ENCODE results near the gene ECM2.

Gene ECM2

DNA sequence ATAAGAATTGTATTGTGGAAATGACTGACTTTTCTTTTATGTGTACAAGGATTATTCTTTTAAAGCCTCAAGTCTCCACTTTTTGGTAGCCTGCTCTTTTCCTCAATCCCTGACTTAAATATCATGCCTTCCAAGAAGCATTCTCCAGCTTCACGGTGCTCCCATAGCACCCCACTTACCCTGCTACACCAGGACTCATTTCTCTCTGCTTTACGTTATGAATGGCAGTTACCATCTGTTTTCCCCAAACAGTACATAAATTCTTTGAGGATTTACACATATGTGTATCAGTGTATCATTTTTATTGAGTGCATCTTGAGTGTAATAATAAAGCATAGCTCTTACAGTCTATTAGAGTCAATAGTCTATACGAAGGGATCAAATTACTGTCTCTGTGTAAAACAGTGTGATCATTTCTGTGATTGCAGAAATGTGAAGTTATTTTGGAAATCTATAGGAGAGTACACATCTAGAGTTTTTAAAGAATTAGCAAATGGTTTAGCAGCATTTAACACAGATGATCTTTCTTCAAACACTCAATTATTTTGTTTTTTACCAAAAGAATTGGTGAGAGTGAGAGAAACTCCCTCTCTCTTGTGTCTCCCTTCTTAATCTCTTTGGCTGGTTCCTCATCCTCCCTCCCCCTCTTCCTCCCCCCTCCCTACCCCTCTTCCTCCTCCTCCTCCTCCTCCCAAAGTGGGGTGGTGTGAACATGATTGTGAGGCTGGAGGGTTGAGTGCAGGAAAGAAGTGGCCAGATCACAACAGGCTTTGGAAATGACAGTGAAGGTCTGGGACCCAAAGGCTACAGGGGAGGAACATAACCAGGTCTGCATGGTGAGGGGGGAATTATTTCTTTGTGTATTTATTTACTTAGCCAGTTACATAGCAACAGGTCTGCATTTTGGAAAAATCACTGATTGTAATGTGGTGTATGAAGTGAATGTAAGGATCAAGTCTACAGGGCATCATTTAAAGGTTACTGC, 27.6 kb upstream of the ECM2 start:
- POLR2A ChIA-PET, result no interaction called here
- Histone ChIP-seq H3K4me1 (ENCODE audit: control extremely low read depth in 1 of 4, control insufficient read depth in 4 of 4, insufficient read depth in 4 of 4, low read length in 3 of 4) (peaks cover 0 to 29% (median 6%) of the 10 kb centered on the region in 4 experiments), H3K27ac (ENCODE audit: insufficient read depth in 1 of 2, low read depth in 1 of 2, low read length in 2 of 2, poor library complexity in 1 of 2, severe bottlenecking in 2 of 2) (no peak overlapping the region), H3K36me3 (ENCODE audit: control insufficient read depth in 4 of 4, insufficient read depth in 4 of 4, low read length in 3 of 4) (no peaks in the 10 kb centered on the region), H3K27me3 (replicated peaks in 2 of 5; ENCODE audit: control insufficient read depth in 4 of 5, insufficient read depth in 5 of 5, low read length in 4 of 5) (no peaks in the 10 kb centered on the region), H3K9me3 (ENCODE audit: control extremely low read depth in 1 of 5, control insufficient read depth in 4 of 5, insufficient read depth in 2 of 5, low read depth in 1 of 5, low read length in 4 of 5) (peaks cover 0 to 8% (median 3%) of the 10 kb centered on the region in 5 experiments), H3K4me3 (ENCODE audit: control insufficient read depth in 1 of 7, extremely low read depth in 1 of 7, insufficient read depth in 4 of 7, low read depth in 2 of 7, low read length in 6 of 7) (no peak overlapping the region)
- peak; percentile 20 to 70 (median 64) for DNase-seq
- 92% methylated on average over 2 of the region's 3 CpGs for WGBS (ENCODE audit: insufficient coverage)
- CTCF ChIA-PET, result no interaction called here

GRCh38 chr9:92562461-92562967, 26.7 kb upstream of the ECM2 start:
- no peak overlapping the region for H3K4me3 ChIP-seq (ENCODE audit: control insufficient read depth in 1 of 7, extremely low read depth in 1 of 7, insufficient read depth in 4 of 7, low read depth in 2 of 7, low read length in 6 of 7)
- POLR2A ChIA-PET, result no interaction called here
- CTCF ChIA-PET, result no interaction called here
- no peak for DNase-seq
- no peaks in the 10 kb centered on the region for H3K36me3 ChIP-seq (ENCODE audit: control insufficient read depth in 4 of 4, insufficient read depth in 4 of 4, low read length in 3 of 4)
- H3K4me1 ChIP-seq (ENCODE audit: control extremely low read depth in 1 of 4, control insufficient read depth in 4 of 4, insufficient read depth in 4 of 4, low read length in 3 of 4), result peaks cover 0 to 29% (median 6%) of the 10 kb centered on the region in 4 experiments
- H3K9me3 ChIP-seq (ENCODE audit: control extremely low read depth in 1 of 5, control insufficient read depth in 4 of 5, insufficient read depth in 2 of 5, low read depth in 1 of 5, low read length in 4 of 5), result peaks cover 0 to 6% (median 3%) of the 10 kb centered on the region in 5 experiments
- no peaks in the 10 kb centered on the region for H3K27me3 ChIP-seq (replicated peaks in 2 of 5; ENCODE audit: control insufficient read depth in 4 of 5, insufficient read depth in 5 of 5, low read length in 4 of 5)
- H3K27ac ChIP-seq (ENCODE audit: insufficient read depth in 1 of 2, low read depth in 1 of 2, low read length in 2 of 2, poor library complexity in 1 of 2, severe bottlenecking in 2 of 2), result no peak overlapping the region
- no CpG with 5 or more reads among the region's 5 CpGs for WGBS (ENCODE audit: insufficient coverage)

DNA sequence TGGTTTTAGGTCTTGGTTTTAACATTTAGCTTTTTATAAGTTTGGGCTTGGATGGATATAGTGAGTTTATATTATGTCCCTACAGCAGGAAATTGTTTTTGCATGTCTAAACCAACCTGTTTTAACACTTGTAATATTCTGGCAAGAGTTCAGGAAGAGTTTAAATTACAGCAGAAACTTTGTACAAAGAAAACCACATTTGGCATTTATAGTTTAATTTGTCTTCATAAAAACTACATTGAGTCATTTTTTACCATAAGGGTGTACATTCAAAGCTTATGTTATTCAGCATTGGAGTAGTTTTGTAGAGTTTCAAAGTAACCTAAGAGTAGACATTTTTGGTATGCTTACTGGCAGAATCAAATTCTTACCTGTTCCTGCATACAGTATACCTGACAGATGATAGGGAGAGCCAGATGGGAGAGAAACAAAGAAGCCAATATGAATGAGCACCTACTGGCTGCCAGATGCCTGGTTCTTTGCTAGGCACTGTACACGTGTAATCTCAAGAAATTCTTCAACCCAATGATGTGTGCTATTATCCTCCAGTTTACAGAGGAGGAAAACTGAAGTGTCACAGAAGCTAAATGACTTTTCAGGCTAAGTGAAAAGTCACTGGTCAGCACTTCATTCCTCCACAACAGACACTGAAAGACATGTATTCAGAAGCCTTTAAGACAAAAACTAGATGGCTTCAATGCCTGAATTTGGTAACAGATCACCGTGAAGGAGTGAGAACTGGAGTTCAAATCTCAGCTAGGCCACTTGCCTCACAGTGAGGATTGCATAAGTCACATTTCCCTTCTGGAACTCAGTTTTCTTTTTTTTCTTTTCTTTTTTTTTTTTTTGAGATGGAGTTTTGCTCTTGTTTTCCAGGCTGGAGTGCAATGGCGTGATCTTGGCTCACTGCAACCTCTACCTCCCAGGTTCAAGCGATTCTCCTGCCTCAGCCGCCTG, 25.9 kb upstream of the ECM2 start:
- Histone ChIP-seq H3K9me3 (ENCODE audit: control extremely low read depth in 1 of 5, control insufficient read depth in 4 of 5, insufficient read depth in 2 of 5, low read depth in 1 of 5, low read length in 4 of 5) (peaks cover 0 to 3% (median under 1%) of the 10 kb centered on the region in 5 experiments), H3K27me3 (replicated peaks in 2 of 5; ENCODE audit: control insufficient read depth in 4 of 5, insufficient read depth in 5 of 5, low read length in 4 of 5) (no peaks in the 10 kb centered on the region), H3K4me1 (ENCODE audit: control extremely low read depth in 1 of 4, control insufficient read depth in 4 of 4, insufficient read depth in 4 of 4, low read length in 3 of 4) (peaks cover 0 to 29% (median 6%) of the 10 kb centered on the region in 4 experiments), H3K4me3 (ENCODE audit: control insufficient read depth in 1 of 7, extremely low read depth in 1 of 7, insufficient read depth in 4 of 7, low read depth in 2 of 7, low read length in 6 of 7) (no peak overlapping the region), H3K27ac (ENCODE audit: insufficient read depth in 1 of 2, low read depth in 1 of 2, low read length in 2 of 2, poor library complexity in 1 of 2, severe bottlenecking in 2 of 2) (no peak overlapping the region), H3K36me3 (ENCODE audit: control insufficient read depth in 4 of 4, insufficient read depth in 4 of 4, low read length in 3 of 4) (no peaks in the 10 kb centered on the region)
- peak in 2 of 3 donors; percentile 3 to 8 for DNase-seq
- WGBS (ENCODE audit: insufficient coverage), result 97% methylated on average over 4 of the region's 5 CpGs
- POLR2A ChIA-PET, result no interaction called here
- CTCF ChIA-PET, result no interaction called here

DNA sequence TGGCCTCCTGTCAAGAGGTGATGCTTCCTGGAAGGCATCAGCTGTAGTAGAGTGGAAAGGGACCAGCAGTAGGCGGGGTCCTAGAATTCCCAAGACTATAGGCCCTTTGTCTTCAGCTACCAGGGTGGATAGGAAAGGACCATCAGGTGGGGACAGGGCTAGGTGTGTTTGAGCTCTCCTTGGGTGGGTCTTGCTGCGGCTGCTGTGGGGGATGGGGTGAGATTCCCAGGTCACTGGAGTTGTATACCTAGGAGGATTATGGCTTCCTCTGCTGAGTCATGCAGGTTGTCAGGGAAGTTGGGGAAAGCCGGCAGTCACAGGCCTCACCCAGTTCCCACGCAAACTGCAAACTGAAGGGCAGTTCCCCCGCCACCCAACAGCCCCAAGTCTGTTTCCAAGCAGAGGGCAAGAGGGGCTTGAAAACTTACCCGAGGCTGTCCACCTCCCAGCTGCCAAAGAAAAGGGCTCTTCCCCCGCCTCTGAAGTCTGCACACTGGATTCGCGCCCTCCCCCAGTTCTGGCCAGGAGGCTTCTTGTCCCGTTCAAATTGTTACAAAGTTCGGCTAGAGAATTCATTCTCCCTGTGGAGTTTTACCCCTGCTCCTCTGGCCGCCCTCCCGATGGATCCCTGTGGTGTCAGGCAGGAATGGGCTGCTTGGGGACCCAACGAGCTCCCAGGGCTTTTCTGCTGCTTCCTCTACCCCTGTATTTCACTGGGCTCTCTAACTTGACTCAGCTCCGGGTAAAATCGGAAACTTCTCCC, 23.0 kb upstream of the ECM2 start:
- CTCF ChIA-PET, result interaction anchor here (1.1 kb wide), 1 partner anchor 52 kb away, joined by 3 read pairs; no protein-coding TSS in a partner anchor
- no peak overlapping the region for H3K4me3 ChIP-seq (ENCODE audit: control insufficient read depth in 1 of 7, extremely low read depth in 1 of 7, insufficient read depth in 4 of 7, low read depth in 2 of 7, low read length in 6 of 7)
- POLR2A ChIA-PET, result no interaction called here
- H3K27me3 ChIP-seq (replicated peaks in 2 of 5; ENCODE audit: control insufficient read depth in 4 of 5, insufficient read depth in 5 of 5, low read length in 4 of 5), result no peaks in the 10 kb centered on the region
- no peaks in the 10 kb centered on the region for H3K9me3 ChIP-seq (ENCODE audit: control extremely low read depth in 1 of 5, control insufficient read depth in 4 of 5, insufficient read depth in 2 of 5, low read depth in 1 of 5, low read length in 4 of 5)
- WGBS (ENCODE audit: insufficient coverage), result 96% methylated on average over 8 of the region's 16 CpGs
- DNase-seq, result no peak
- H3K27ac ChIP-seq (ENCODE audit: insufficient read depth in 1 of 2, low read depth in 1 of 2, low read length in 2 of 2, poor library complexity in 1 of 2, severe bottlenecking in 2 of 2), result no peak overlapping the region
- H3K4me1 ChIP-seq (ENCODE audit: control extremely low read depth in 1 of 4, control insufficient read depth in 4 of 4, insufficient read depth in 4 of 4, low read length in 3 of 4), result peaks cover 0 to 15% (median 1%) of the 10 kb centered on the region in 4 experiments
- H3K36me3 ChIP-seq (ENCODE audit: control insufficient read depth in 4 of 4, insufficient read depth in 4 of 4, low read length in 3 of 4), result no peaks in the 10 kb centered on the region

DNA sequence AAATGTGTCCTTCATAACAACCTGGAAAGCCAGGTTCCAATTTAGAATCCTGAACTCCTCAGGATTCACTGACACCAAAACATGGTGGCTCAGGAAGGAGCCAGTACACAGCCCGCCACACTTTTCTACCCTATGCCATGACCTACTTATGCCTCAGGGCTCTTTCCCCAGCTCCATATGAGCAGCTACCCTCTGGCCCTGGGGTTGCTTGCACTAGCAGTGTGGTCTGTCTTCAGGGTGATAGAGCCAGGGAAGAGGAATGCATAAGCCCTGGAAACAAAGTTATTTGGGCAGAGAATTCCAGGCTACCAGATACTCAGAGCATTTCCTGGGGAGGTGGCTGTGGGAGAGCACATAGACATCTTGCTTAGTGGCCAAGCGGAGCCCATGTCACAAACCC, 15.0 kb upstream of the ECM2 start:
- POLR2A ChIA-PET, result no interaction called here
- no peak for DNase-seq
- WGBS (ENCODE audit: insufficient coverage), result 100% methylated on average over 1 of the region's 2 CpGs
- H3K4me3 ChIP-seq (ENCODE audit: control insufficient read depth in 1 of 7, extremely low read depth in 1 of 7, insufficient read depth in 4 of 7, low read depth in 2 of 7, low read length in 6 of 7), result no peak overlapping the region
- H3K9me3 ChIP-seq (ENCODE audit: control extremely low read depth in 1 of 5, control insufficient read depth in 4 of 5, insufficient read depth in 2 of 5, low read depth in 1 of 5, low read length in 4 of 5), result no peaks in the 10 kb centered on the region
- no peak overlapping the region for H3K27ac ChIP-seq (ENCODE audit: insufficient read depth in 1 of 2, low read depth in 1 of 2, low read length in 2 of 2, poor library complexity in 1 of 2, severe bottlenecking in 2 of 2)
- H3K4me1 ChIP-seq (ENCODE audit: control extremely low read depth in 1 of 4, control insufficient read depth in 4 of 4, insufficient read depth in 4 of 4, low read length in 3 of 4), result no peaks in the 10 kb centered on the region
- no peaks in the 10 kb centered on the region for H3K27me3 ChIP-seq (replicated peaks in 2 of 5; ENCODE audit: control insufficient read depth in 4 of 5, insufficient read depth in 5 of 5, low read length in 4 of 5)
- CTCF ChIA-PET, result no interaction called here
- no peaks in the 10 kb centered on the region for H3K36me3 ChIP-seq (ENCODE audit: control insufficient read depth in 4 of 4, insufficient read depth in 4 of 4, low read length in 3 of 4)

GRCh38 chr9:92547356-92547755, 11.6 kb upstream of the ECM2 start:
- no peak overlapping the region for H3K27ac ChIP-seq (ENCODE audit: insufficient read depth in 1 of 2, low read depth in 1 of 2, low read length in 2 of 2, poor library complexity in 1 of 2, severe bottlenecking in 2 of 2)
- peaks cover 0 to 7% (median 0%) of the 10 kb centered on the region in 5 experiments for H3K9me3 ChIP-seq (ENCODE audit: control extremely low read depth in 1 of 5, control insufficient read depth in 4 of 5, insufficient read depth in 2 of 5, low read depth in 1 of 5, low read length in 4 of 5)
- CTCF ChIA-PET, result no interaction called here
- no peak overlapping the region for H3K4me3 ChIP-seq (ENCODE audit: control insufficient read depth in 1 of 7, extremely low read depth in 1 of 7, insufficient read depth in 4 of 7, low read depth in 2 of 7, low read length in 6 of 7)
- no peak for DNase-seq
- H3K27me3 ChIP-seq (replicated peaks in 2 of 5; ENCODE audit: control insufficient read depth in 4 of 5, insufficient read depth in 5 of 5, low read length in 4 of 5), result no peaks in the 10 kb centered on the region
- H3K36me3 ChIP-seq (ENCODE audit: control insufficient read depth in 4 of 4, insufficient read depth in 4 of 4, low read length in 3 of 4), result no peaks in the 10 kb centered on the region
- WGBS (ENCODE audit: insufficient coverage), result 92% methylated on average over 2 of the region's 3 CpGs
- H3K4me1 ChIP-seq (ENCODE audit: control extremely low read depth in 1 of 4, control insufficient read depth in 4 of 4, insufficient read depth in 4 of 4, low read length in 3 of 4), result no peaks in the 10 kb centered on the region
- POLR2A ChIA-PET, result no interaction called here

Measured in common myeloid progenitor, CD34-positive (primary cell).